Panc1 (cell line): Measurements from ENCODE around the gene CLDN6. TPM values are rescaled to one million over a fixed set of nuclear protein-coding genes. Genes with fewer than 3 reads are reported as not detected.

Source experiments
- ATAC-seq: fragments of 200-7000 bp; cut with Tn5 transposase; 2 replicates; pipeline ENCODE4 v1.9.1; 2020; ENCODE audit warnings: mild to moderate bottlenecking, moderate library complexity
- BruUV-seq: library from RNA; stranded (reverse); fragments of 400-500 nt; replicated peaks from 2 replicates; lab custom pipeline; 2021; lab: Mats Ljungman, UMichigan
- CTCF ChIA-PET: fragments of 300-600 bp; sonication (Branson Sonifier 250); formaldehyde crosslinking; loops from one replicate; lab custom pipeline; 2022; ENCODE audit warnings: antibody characterized with exemption; lab: Charles Lee
- POLR2A ChIA-PET: fragments of 300-600 bp; sonication (Branson Sonifier 250); formaldehyde crosslinking; loops from one replicate; lab custom pipeline; 2022; ENCODE audit warnings: antibody characterized with exemption; lab: Charles Lee
- DNase-seq: peaks from one replicate; pipeline ENCODE4 v3.0.0-alpha.2; 2010; ENCODE audit warnings: low read depth, low spot score
- H3K27ac ChIP-seq: 2 replicates; pipeline ENCODE4 v1.5.1; 2011; ENCODE audit warnings: mild to moderate bottlenecking, low read length, inconsistent platforms
- H3K27me3 ChIP-seq: fragments of 200-500 bp; sonication (Bioruptor generic); 2 replicates; pipeline ENCODE4 v1.6.0; 2014; ENCODE audit warnings: low read length, inconsistent platforms; ENCODE audit not compliant: control insufficient read depth, insufficient read depth
- H3K36me3 ChIP-seq: fragments of 200-500 bp; sonication (Bioruptor generic); 2 replicates; pipeline ENCODE4 v1.5.1; 2014; ENCODE audit warnings: inconsistent platforms, mild to moderate bottlenecking, low read length, moderate library complexity; ENCODE audit not compliant: control insufficient read depth, insufficient read depth
- H3K4me1 ChIP-seq: 2 replicates; pipeline ENCODE4 v1.5.1; 2011; ENCODE audit warnings: inconsistent platforms, mild to moderate bottlenecking, low read length, moderate library complexity; ENCODE audit not compliant: control insufficient read depth, insufficient read depth
- H3K4me3 ChIP-seq, 2 experiments: 2 replicates each; pipeline ENCODE4 v1.5.1; 2011 to 2012; ENCODE audit warnings: low read depth in 2 of 2, low read length in 2 of 2, mild to moderate bottlenecking in 2 of 2, inconsistent platforms in 1 of 2, moderate library complexity in 1 of 2
- H3K9me3 ChIP-seq: fragments of 200-500 bp; sonication (Bioruptor generic); 2 replicates; pipeline ENCODE4 v1.5.1; 2014; ENCODE audit warnings: low read depth, mild to moderate bottlenecking, inconsistent platforms, low read length, moderate library complexity; ENCODE audit not compliant: control insufficient read depth, insufficient read depth
- CTCF ChIP-seq: fragments of 450-650 bp; IDR thresholded peaks from 2 replicates; pipeline ENCODE4 v1.5.1; 2017; ENCODE audit warnings: mild to moderate bottlenecking
- POLR2AphosphoS5 ChIP-seq: IDR thresholded peaks from 2 replicates; pipeline ENCODE4 v1.6.1; 2012; ENCODE audit warnings: mild to moderate bottlenecking, low read depth, low read length, moderate library complexity
- REST ChIP-seq, 2 experiments: IDR thresholded peaks; 2 replicates each; pipeline ENCODE4 v1.6.1; 2011 to 2012; ENCODE audit warnings: low read depth in 2 of 2, control low read depth in 1 of 2, low read length in 1 of 2, mild to moderate bottlenecking in 1 of 2, moderate library complexity in 1 of 2; ENCODE audit not compliant: insufficient read depth in 1 of 2
- SIN3A ChIP-seq: IDR thresholded peaks from 2 replicates; pipeline ENCODE4 v1.6.1; 2012; ENCODE audit warnings: low read depth, mild to moderate bottlenecking, low read length, moderate library complexity, borderline replicate concordance; ENCODE audit not compliant: insufficient read depth
- TCF7L2 ChIP-seq: IDR thresholded peaks from 2 replicates; pipeline ENCODE4 v1.6.1; 2011; ENCODE audit warnings: mild to moderate bottlenecking, low read depth, low read length, inconsistent platforms
- in situ Hi-C: cut with HindIII; loops from 2 replicates; pipeline ENCODE4 v1.10.0; 2016; ENCODE audit warnings: low sequenced_read_pairs, low pct_unique_long_range_greater_than_20kb
- intact Hi-C: fragments of 100-400 bp; cut with micrococcal nuclease; formaldehyde crosslinking; loops from one replicate; pipeline ENCODE4 v1.10.0; 2022; ENCODE audit not compliant: unreplicated experiment
- total RNA-seq: library from RNA; stranded (reverse); gene quantifications from one replicate; pipeline ENCODE4 v1.2.1, GENCODE V29; 2021; ENCODE audit not compliant: unreplicated experiment

Gene CLDN6
- total RNA-seq, 1 experiment from 2014 or later = 1.2 TPM

- Histone ChIP-seq H3K4me1 (no peaks in the 10 kb centered on the region), H3K36me3 (no peaks in the 10 kb centered on the region), H3K4me3 (peak within 1 kb of the TSS; percentile 51 to 59), H3K27ac (no peak within 1 kb of the TSS), H3K9me3 (no peaks in the 10 kb centered on the region), H3K27me3 (no peaks in the 10 kb centered on the region)
- ATAC-seq (peak; percentile 62), DNase-seq (no peak)
- intact Hi-C loops (no loop called here), in situ Hi-C loops (no loop called here)
- no TSS peak for BruUV-seq
- TF ChIP-seq CTCF (no peak), SIN3A (no peak), POLR2AphosphoS5 (no peak), TCF7L2 (no peak), REST (IDR thresholded peaks at IDR 0.05; ENCODE audit: insufficient read depth in 1 of 2, low read depth in 2 of 2, low read length in 1 of 2) (no peak)
- ChIA-PET POLR2A (interaction anchor here (0.6 kb wide), 1 partner anchor 15 kb away, joined by 3 read pairs; no protein-coding TSS in a partner anchor), CTCF (interaction anchor here (0.5 to 0.7 kb wide), 3 partner anchors 13 to 605 kb away, joined by 3 to 4 read pairs (median 4); no protein-coding TSS in a partner anchor)
Observed at GRCh38 chr16:3045758-3046640, 28.0 kb upstream of the CLDN6 start, which contains the start of gene MMP25. Gene MMP25 (plus strand): TSS chr16:3046561. CDS start chr16:3046918, 357 bp downstream.

- ChIA-PET CTCF (interaction anchor here (0.6 to 1.1 kb wide), 2 partner anchors 13 to 158 kb away, joined by 4 to 10 read pairs; no protein-coding TSS in a partner anchor), POLR2A (no interaction called here)
- Histone ChIP-seq H3K4me1 (no peaks in the 10 kb centered on the region), H3K27ac (no peak overlapping the region), H3K9me3 (no peaks in the 10 kb centered on the region), H3K4me3 (no peak overlapping the region), H3K36me3 (no peaks in the 10 kb centered on the region), H3K27me3 (no peaks in the 10 kb centered on the region)
- TF ChIP-seq CTCF (no peak), REST (IDR thresholded peaks at IDR 0.05; ENCODE audit: insufficient read depth in 1 of 2, low read depth in 2 of 2, low read length in 1 of 2) (no peak), TCF7L2 (no peak), POLR2AphosphoS5 (no peak), SIN3A (no peak)
- in situ Hi-C loops (no loop called here), intact Hi-C loops (no loop called here)
- ATAC-seq = no peak
- BruUV-seq = no TSS peak
- DNase-seq = no peak
Observed at GRCh38 chr16:3044708-3045107, 26.7 kb upstream of the CLDN6 start.
